ENCODE measurements around the gene OSBPL9. TPM values are rescaled to one million over a fixed set of nuclear protein-coding genes. Genes with fewer than 3 reads are reported as not detected.

OSBPL9 gene
- total and polyA plus RNA-seq, 10 of the 15 experiments (the other 5 are each of a cell fraction or from before 2014, with no cell fraction given) = 25.9 to 156 (median 108) TPM

- H3K9ac ChIP-seq (ENCODE audit: control insufficient read depth, insufficient read depth, low read length) = no peak overlapping the region
- in situ Hi-C loops (cut with MboI) = no loop called here
- no peaks in the 10 kb centered on the region for H3K4me1 ChIP-seq (ENCODE audit: control insufficient read depth, insufficient read depth, low read length)
- TF ChIP-seq SMARCA5 (IDR thresholded peaks at IDR 0.05) (no peak), RUNX3 (IDR thresholded peaks at IDR 0.05; ENCODE audit: low read length) (peak; percentile 17; the same call in 1 of the 2 replicates)
- no peaks in the 10 kb centered on the region for H3K79me2 ChIP-seq (ENCODE audit: control insufficient read depth, insufficient read depth, low read length)
- peaks cover 0 to 22% of the 10 kb centered on the region in 2 experiments; a peak in 3 of 4 replicates for H3K36me3 ChIP-seq (ENCODE audit: control insufficient read depth in 2 of 2, insufficient read depth in 2 of 2, low read length in 1 of 2)
- H3K4me3 ChIP-seq = no peak overlapping the region
- no peaks in the 10 kb centered on the region for H3K27me3 ChIP-seq (replicated peaks in 1 of 2; ENCODE audit: control insufficient read depth in 2 of 2, insufficient read depth in 2 of 2, low read length in 1 of 2)
- H3K27ac ChIP-seq (ENCODE audit: control insufficient read depth, insufficient read depth) = no peak overlapping the region
- no TSS peak for BruUV-seq (replicated peaks)
- no peak; the same call in 2 of the 3 replicates for ATAC-seq
- no peak overlapping the region for H3K4me2 ChIP-seq (ENCODE audit: control insufficient read depth, insufficient read depth)
- H2AFZ ChIP-seq (ENCODE audit: control insufficient read depth, low read depth, low read length) = no peak overlapping the region
- CTCF ChIA-PET = interaction anchor here (1.0 to 2.0 kb wide), 4 partner anchors 8 to 130 kb away, joined by 3 to 7 read pairs (median 4); no protein-coding TSS in a partner anchor
- POLR2A ChIA-PET = interaction anchor here (0.7 kb wide), 1 partner anchor 36 kb away, joined by 3 read pairs; no protein-coding TSS in a partner anchor
- H3K9me3 ChIP-seq (replicated peaks; ENCODE audit: control insufficient read depth, insufficient read depth, low read length) = no peaks in the 10 kb centered on the region
- H4K20me1 ChIP-seq (ENCODE audit: control insufficient read depth, insufficient read depth) = no peaks in the 10 kb centered on the region
- no peak for FAIRE-seq
- RAD21 ChIA-PET (ENCODE audit: unreplicated experiment) = interaction anchor here (1.7 kb wide), 1 partner anchor 8 kb away, joined by 6 read pairs; no protein-coding TSS in a partner anchor
- SMC1A ChIA-PET (ENCODE audit: uncharacterized antibody, unreplicated experiment) = interaction anchor here (1.3 to 1.5 kb wide), 2 partner anchors 8 to 19 kb away, joined by 3 to 10 read pairs; no protein-coding TSS in a partner anchor
- no peak for DNase-seq (ENCODE audit: low read depth, low spot score)
- WGBS (ENCODE audit: insufficient coverage, insufficient replicate concordance, low lambda C conversion rate, missing lambda C conversion rate) = 95% methylated on average over 1 of the region's 1 CpG
- intact Hi-C loops (cut with micrococcal nuclease; ENCODE audit: unreplicated experiment) = no loop called here
Measured at GRCh38 chr1:51761351-51761750, 144.5 kb downstream of the OSBPL9 start.

GRCh38 chr1:51768971-51769588 lies 152.2 kb downstream of the OSBPL9 start:
- Histone ChIP-seq H2AFZ (ENCODE audit: control insufficient read depth, low read depth, low read length) (no peak overlapping the region), H4K20me1 (ENCODE audit: control insufficient read depth, insufficient read depth) (no peaks in the 10 kb centered on the region), H3K27me3 (replicated peaks in 1 of 2; ENCODE audit: control insufficient read depth in 2 of 2, insufficient read depth in 2 of 2, low read length in 1 of 2) (no peaks in the 10 kb centered on the region), H3K79me2 (ENCODE audit: control insufficient read depth, insufficient read depth, low read length) (peaks cover 1% of the 10 kb centered on the region), H3K9ac (ENCODE audit: control insufficient read depth, insufficient read depth, low read length) (no peak overlapping the region), H3K27ac (ENCODE audit: control insufficient read depth, insufficient read depth) (no peak overlapping the region), H3K4me3 (no peak overlapping the region), H3K36me3 (ENCODE audit: control insufficient read depth in 2 of 2, insufficient read depth in 2 of 2, low read length in 1 of 2) (peaks cover 5 to 45% of the 10 kb centered on the region in 2 experiments), H3K4me1 (ENCODE audit: control insufficient read depth, insufficient read depth, low read length) (peaks cover 3% of the 10 kb centered on the region; the same call in 1 of the 2 replicates), H3K4me2 (ENCODE audit: control insufficient read depth, insufficient read depth) (no peak overlapping the region), H3K9me3 (replicated peaks; ENCODE audit: control insufficient read depth, insufficient read depth, low read length) (no peaks in the 10 kb centered on the region)
- ATAC-seq (peak; percentile 86), DNase-seq (ENCODE audit: low read depth, low spot score) (no peak), FAIRE-seq (peak; percentile 78)
- in situ Hi-C loops (cut with MboI) = no loop called here
- CTCF ChIA-PET = interaction anchor here (0.7 to 4.9 kb wide), 55 partner anchors 8 to 354 kb away, joined by 3 to 75 read pairs (median 5); partner anchors contain the start of gene OSBPL9
- 92% methylated on average over 6 of the region's 6 CpGs for WGBS (ENCODE audit: insufficient coverage, insufficient replicate concordance, low lambda C conversion rate, missing lambda C conversion rate)
- POLR2A ChIA-PET = interaction anchor here (0.6 to 1.0 kb wide), 3 partner anchors 11 to 42 kb away, joined by 3 to 4 read pairs (median 3); no protein-coding TSS in a partner anchor
- BruUV-seq (replicated peaks) = no TSS peak
- SMC1A ChIA-PET (ENCODE audit: uncharacterized antibody, unreplicated experiment) = interaction anchor here (0.7 to 4.5 kb wide), 49 partner anchors 8 to 339 kb away, joined by 3 to 95 read pairs (median 5); no protein-coding TSS in a partner anchor
- intact Hi-C loops (cut with micrococcal nuclease; ENCODE audit: unreplicated experiment) = loop anchor here (2.0 kb wide), 1 partner anchor 142 kb away; no protein-coding TSS in a partner anchor
- RAD21 ChIA-PET (ENCODE audit: unreplicated experiment) = interaction anchor here (0.7 to 3.4 kb wide), 22 partner anchors 8 to 250 kb away, joined by 3 to 34 read pairs (median 4); partner anchors contain the start of genes EPS15 and OSBPL9
- peak; percentile 75 for TF ChIP-seq SMC3 (IDR thresholded peaks at IDR 0.05; ENCODE audit: borderline replicate concordance, low read length)
- peak; percentile 58 to 74 (median 69) for TF ChIP-seq CTCF (IDR thresholded peaks at IDR 0.05 in 2 of 3, conservative IDR thresholded peaks at IDR 0.05 in 1 of 3; ENCODE audit: control insufficient read depth in 2 of 3, extremely low read depth in 1 of 3, insufficient read depth in 1 of 3, low read depth in 3 of 3, low read length in 3 of 3)
- no peak for TF ChIP-seq ZNF207 (IDR thresholded peaks at IDR 0.05; ENCODE audit: borderline replicate concordance)
- TF ChIP-seq ZSCAN29 (IDR thresholded peaks at IDR 0.05) = no peak
- peak; percentile 74 for TF ChIP-seq RAD21 (IDR thresholded peaks at IDR 0.05; ENCODE audit: insufficient read depth, low read depth, low read length)
- TF ChIP-seq LARP7 (IDR thresholded peaks at IDR 0.05) = no peak
- TF ChIP-seq DPF2 (IDR thresholded peaks at IDR 0.05) = no peak
- TF ChIP-seq FOXK2 (IDR thresholded peaks at IDR 0.05) = no peak
- no peak for TF ChIP-seq RUNX3 (IDR thresholded peaks at IDR 0.05; ENCODE audit: low read length)
- no peak for TF ChIP-seq ZBTB4 (CRISPR knock-in tag; IDR thresholded peaks at IDR 0.05)
